ENCODE results near the gene LILRA2. TPM values are rescaled to one million over a fixed set of nuclear protein-coding genes. Genes with fewer than 3 reads are reported as not detected.

Gene LILRA2
- total RNA-seq: under 1 TPM; 0.47 to 0.87 TPM
- polyA plus RNA-seq (ENCODE audit: insufficient read depth, low read depth, low replicate concordance): 2.6 TPM
- long read RNA-seq, donor 1: 0 reads
- long read RNA-seq, donor 2: 0 reads

- no peak within 1 kb of the TSS for H3K4me3 ChIP-seq
- H3K27ac ChIP-seq: no peak within 1 kb of the TSS
- no peak for TF ChIP-seq POLR2A (IDR thresholded peaks at IDR 0.05)
- TF ChIP-seq, protein P1, sequence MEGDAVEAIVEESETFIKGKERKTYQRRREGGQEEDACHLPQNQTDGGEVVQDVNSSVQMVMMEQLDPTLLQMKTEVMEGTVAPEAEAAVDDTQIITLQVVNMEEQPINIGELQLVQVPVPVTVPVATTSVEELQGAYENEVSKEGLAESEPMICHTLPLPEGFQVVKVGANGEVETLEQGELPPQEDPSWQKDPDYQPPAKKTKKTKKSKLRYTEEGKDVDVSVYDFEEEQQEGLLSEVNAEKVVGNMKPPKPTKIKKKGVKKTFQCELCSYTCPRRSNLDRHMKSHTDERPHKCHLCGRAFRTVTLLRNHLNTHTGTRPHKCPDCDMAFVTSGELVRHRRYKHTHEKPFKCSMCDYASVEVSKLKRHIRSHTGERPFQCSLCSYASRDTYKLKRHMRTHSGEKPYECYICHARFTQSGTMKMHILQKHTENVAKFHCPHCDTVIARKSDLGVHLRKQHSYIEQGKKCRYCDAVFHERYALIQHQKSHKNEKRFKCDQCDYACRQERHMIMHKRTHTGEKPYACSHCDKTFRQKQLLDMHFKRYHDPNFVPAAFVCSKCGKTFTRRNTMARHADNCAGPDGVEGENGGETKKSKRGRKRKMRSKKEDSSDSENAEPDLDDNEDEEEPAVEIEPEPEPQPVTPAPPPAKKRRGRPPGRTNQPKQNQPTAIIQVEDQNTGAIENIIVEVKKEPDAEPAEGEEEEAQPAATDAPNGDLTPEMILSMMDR (IDR thresholded peaks at IDR 0.05): no peak
- H3K27me3 ChIP-seq: no peaks in the 10 kb centered on the region
- no peaks in the 10 kb centered on the region for H3K36me3 ChIP-seq (ENCODE audit: low read depth, missing control alignments)
- no peaks in the 10 kb centered on the region for H3K9me3 ChIP-seq
- DNase-seq: no peak
- intact Hi-C loops (cut with DNase I; ENCODE audit: low total_unique reads): no loop called here
- no peaks in the 10 kb centered on the region for H3K4me1 ChIP-seq
- WGBS, 2 donors: 60 to 81% methylated on average over 2 to 10 of the region's 10 CpGs
Observed at GRCh38 chr19:54573330-54573872, at the start of gene LILRA2. Gene LILRA2 (plus strand): TSS chr19:54573790. CDS start chr19:54573879, 89 bp downstream.

GRCh38 chr19:54525636-54526035, 48.0 kb upstream of the LILRA2 start:
- intact Hi-C loops (cut with DNase I; ENCODE audit: low total_unique reads): no loop called here
- no peak overlapping the region for H3K27ac ChIP-seq
- H3K4me3 ChIP-seq: no peak overlapping the region
- WGBS, 2 donors: 71 to 72% methylated on average over 5 of the region's 5 CpGs
- no peak for DNase-seq
- no peaks in the 10 kb centered on the region for H3K36me3 ChIP-seq (ENCODE audit: low read depth, missing control alignments)
- no peaks in the 10 kb centered on the region for H3K4me1 ChIP-seq
- no peaks in the 10 kb centered on the region for H3K9me3 ChIP-seq
- no peak for TF ChIP-seq POLR2A (IDR thresholded peaks at IDR 0.05)
- TF ChIP-seq, protein P1 (IDR thresholded peaks at IDR 0.05): no peak
- no peaks in the 10 kb centered on the region for H3K27me3 ChIP-seq

- no peaks in the 10 kb centered on the region for H3K36me3 ChIP-seq (ENCODE audit: low read depth, missing control alignments)
- H3K27ac ChIP-seq: no peak overlapping the region
- no peak for TF ChIP-seq POLR2A (IDR thresholded peaks at IDR 0.05)
- TF ChIP-seq, protein P1 (IDR thresholded peaks at IDR 0.05): no peak
- H3K9me3 ChIP-seq: no peaks in the 10 kb centered on the region
- DNase-seq: peak; percentile 91
- WGBS, 2 donors: 62 to 72% methylated on average over 26 of the region's 26 CpGs
- no peaks in the 10 kb centered on the region for H3K27me3 ChIP-seq
- peak overlapping the region; percentile 13 to 21 for H3K4me3 ChIP-seq
- intact Hi-C loops (cut with DNase I; ENCODE audit: low total_unique reads): no loop called here
- no peaks in the 10 kb centered on the region for H3K4me1 ChIP-seq
Observed at GRCh38 chr19:54526972-54527371, 46.6 kb upstream of the LILRA2 start.

GRCh38 chr19:54530866-54531265, 42.7 kb upstream of the LILRA2 start:
- Histone ChIP-seq H3K27ac (no peak overlapping the region), H3K9me3 (no peaks in the 10 kb centered on the region), H3K27me3 (no peaks in the 10 kb centered on the region), H3K36me3 (ENCODE audit: low read depth, missing control alignments) (no peaks in the 10 kb centered on the region), H3K4me3 (no peak overlapping the region), H3K4me1 (no peaks in the 10 kb centered on the region)
- 73 to 80% methylated on average over 5 of the region's 5 CpGs for WGBS, 2 donors
- DNase-seq: no peak
- intact Hi-C loops (cut with DNase I; ENCODE audit: low total_unique reads): no loop called here
- TF ChIP-seq, protein P1 (IDR thresholded peaks at IDR 0.05): no peak
- TF ChIP-seq POLR2A (IDR thresholded peaks at IDR 0.05): no peak

DNA sequence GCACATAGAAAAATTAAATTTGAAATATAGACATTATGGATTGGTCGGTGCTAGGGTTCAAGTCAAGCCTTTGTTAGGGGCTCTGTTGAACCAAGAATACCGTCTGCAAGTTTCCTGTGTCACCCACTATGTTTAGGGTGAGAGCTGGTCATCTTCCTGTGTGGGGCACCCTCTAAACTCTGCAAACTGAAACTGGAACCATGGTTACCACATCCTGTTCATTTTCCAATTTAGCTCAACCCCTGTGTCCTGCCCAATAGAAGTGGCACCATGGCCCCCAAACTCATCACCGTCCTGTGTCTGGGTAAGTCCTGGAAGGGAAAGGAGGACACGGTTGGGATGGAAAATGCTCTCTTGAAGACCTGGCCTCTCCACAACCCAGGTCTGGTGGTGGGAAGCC, 41.1 kb upstream of the LILRA2 start:
- no peaks in the 10 kb centered on the region for H3K4me1 ChIP-seq
- DNase-seq: no peak
- H3K9me3 ChIP-seq: no peaks in the 10 kb centered on the region
- intact Hi-C loops (cut with DNase I; ENCODE audit: low total_unique reads): no loop called here
- H3K36me3 ChIP-seq (ENCODE audit: low read depth, missing control alignments): no peaks in the 10 kb centered on the region
- 78 to 87% methylated on average over 4 of the region's 4 CpGs for WGBS, 2 donors
- no peak overlapping the region for H3K27ac ChIP-seq
- no peak for TF ChIP-seq POLR2A (IDR thresholded peaks at IDR 0.05)
- H3K4me3 ChIP-seq: no peak overlapping the region
- no peaks in the 10 kb centered on the region for H3K27me3 ChIP-seq
